Measurements from ENCODE around the gene EFNB3. TPM values are rescaled to one million over a fixed set of nuclear protein-coding genes. Genes with fewer than 3 reads are reported as not detected.

The EFNB3 gene, protein sequence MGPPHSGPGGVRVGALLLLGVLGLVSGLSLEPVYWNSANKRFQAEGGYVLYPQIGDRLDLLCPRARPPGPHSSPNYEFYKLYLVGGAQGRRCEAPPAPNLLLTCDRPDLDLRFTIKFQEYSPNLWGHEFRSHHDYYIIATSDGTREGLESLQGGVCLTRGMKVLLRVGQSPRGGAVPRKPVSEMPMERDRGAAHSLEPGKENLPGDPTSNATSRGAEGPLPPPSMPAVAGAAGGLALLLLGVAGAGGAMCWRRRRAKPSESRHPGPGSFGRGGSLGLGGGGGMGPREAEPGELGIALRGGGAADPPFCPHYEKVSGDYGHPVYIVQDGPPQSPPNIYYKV
- total RNA-seq (2014; rRNA removed; shearing (Covaris generic)): 13.1 and 16.8 TPM in 2 replicates

DNA sequence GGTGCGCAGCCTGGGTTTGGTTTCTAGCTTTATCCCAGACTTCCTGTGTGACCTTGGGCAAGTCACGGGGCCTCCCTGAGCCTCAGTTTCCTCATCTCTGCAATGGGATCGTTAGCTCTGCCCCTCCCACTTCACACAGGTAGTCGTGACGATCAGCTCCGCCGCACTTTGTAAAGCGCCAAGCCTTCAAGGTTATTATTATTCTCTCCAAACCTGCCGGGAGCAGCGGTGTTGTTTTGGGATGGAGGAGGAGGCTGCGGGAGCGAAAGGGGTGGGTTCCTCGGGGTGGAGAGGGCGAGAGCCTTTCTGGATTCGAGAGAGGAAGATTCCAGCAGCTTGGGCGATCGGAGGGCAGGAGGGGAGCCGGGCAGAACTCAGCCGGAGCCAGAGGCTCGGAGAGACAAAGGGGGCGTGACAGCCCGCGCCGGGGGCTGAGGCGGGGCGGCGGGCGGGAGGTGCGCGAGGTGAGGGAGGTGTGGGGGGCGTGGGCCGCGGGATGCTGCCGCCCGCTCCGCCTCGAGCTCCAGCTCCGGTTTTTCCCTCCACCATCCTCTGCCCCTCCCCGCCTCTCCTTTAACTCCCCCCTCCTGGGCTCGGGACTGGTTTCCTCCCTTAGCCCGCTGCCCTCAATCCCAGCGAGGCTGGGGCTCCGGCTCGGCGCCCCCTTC is at the start of gene EFNB3:
Gene EFNB3, plus strand, starts transcription at position 602 of the 668 bp plus-strand sequence. CDS start 397 bp downstream, outside the sequence.
- peak; percentile 40 for DNase-seq (ENCODE audit: low spot score)
- in situ Hi-C loops (cut with HindIII; ENCODE audit: low sequenced_read_pairs): no loop called here

DNA sequence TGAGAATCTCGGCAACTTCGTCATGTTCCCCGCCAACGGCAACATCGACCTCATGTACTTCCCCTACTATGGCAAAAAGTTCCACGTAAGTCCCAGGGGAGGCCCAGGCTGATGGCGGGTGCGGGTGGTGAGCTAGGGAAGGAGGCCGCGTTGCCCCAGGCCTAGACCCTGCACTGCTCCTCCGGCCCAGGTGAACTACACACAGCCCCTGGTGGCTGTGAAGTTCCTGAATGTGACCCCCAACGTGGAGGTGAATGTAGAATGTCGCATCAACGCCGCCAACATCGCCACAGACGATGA is 49.5 kb upstream of the EFNB3 start:
- in situ Hi-C loops (cut with HindIII; ENCODE audit: low sequenced_read_pairs): no loop called here
- DNase-seq (ENCODE audit: low spot score): no peak

DNA sequence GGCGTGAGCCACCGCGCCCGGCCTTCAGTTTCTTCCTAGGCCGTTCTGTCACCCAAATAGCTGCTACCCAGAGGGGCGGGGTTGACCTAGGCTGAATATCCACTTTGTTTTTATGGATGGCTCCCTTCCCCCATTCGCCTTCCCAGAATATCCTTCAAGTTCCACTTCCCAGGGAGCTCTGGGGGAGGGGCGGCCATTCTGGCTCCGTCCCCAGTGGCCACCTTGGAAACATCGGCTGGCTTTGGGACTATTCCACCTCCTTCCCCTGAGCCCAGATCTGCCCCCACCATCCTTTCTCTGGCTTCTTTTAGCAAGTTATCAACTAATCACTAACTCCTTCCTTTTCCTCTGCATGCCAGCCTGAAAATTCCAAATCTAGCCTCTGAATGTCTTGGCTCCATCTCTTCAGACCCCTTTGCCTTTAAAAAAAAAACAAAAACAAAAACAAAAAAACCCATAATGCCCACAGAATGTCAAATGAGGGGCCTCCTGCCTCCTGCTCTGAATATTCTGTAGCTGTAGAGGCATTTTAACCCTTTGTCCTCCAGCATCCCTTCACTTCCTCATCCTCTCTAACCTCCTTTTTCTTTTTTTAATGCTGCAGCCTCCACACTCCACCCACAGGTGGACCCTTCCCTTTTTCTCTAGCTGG is 47.9 kb upstream of the EFNB3 start:
- DNase-seq (ENCODE audit: low spot score): peak; percentile 66
- in situ Hi-C loops (cut with HindIII; ENCODE audit: low sequenced_read_pairs): no loop called here

DNA sequence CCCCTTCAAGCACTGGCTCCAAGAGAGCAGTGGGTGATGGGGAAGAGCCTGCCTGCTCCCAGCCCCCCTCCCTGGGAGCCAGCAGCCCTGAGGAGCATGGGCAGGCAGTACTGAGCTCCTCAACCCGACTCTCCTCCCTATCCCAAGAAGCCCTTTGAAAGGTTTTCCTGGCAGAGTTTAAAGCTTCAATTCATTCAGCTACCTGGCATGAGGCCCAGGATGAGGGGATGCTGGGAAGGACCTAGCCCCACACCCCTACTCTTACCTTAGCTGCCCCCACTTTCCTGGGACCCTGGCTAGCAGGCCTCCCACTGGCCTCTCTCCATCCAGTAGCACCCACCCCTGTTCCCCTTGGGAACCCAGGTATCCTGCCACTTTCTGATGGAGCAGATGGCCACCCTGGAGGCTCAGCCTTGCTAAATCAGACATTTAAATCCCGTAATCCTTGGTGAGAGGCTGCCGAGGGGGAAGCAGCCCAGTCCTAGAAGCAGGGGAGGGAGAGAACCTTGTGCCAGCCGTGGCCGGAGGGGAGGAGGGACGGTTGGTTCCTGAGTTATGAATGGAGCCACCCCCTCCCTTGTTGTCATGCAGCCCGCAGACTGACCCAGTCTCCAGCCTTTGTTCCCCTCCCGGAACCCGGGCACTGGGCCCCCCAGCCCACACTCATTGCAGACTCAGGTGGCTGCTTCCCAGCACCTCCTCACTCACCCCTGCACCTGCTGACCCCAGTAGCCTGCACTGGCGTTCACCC is 37.2 kb upstream of the EFNB3 start:
- peak; percentile 33 for DNase-seq (ENCODE audit: low spot score)
- in situ Hi-C loops (cut with HindIII; ENCODE audit: low sequenced_read_pairs): no loop called here

DNA sequence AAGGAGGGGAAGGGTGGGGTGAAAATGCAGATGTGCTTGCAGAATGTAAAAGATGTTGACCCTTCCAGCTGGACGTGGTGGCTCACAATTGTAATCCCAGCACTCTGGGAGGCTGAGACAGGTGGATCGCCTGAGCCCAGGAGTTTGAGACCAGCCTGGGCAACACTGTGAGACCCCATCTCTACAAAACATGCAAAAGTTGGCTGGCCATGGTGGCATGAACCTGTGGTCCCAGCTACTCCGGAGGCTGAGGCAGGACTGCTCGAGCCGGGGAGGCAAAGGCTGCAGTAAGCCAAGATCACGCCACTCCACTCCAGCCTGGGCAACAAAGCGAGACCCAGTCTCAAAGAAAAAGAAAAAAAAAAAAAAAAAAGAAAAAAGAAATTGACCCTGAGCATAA is 36.5 kb upstream of the EFNB3 start:
- in situ Hi-C loops (cut with HindIII; ENCODE audit: low sequenced_read_pairs): no loop called here
- DNase-seq (ENCODE audit: low spot score): no peak

DNA sequence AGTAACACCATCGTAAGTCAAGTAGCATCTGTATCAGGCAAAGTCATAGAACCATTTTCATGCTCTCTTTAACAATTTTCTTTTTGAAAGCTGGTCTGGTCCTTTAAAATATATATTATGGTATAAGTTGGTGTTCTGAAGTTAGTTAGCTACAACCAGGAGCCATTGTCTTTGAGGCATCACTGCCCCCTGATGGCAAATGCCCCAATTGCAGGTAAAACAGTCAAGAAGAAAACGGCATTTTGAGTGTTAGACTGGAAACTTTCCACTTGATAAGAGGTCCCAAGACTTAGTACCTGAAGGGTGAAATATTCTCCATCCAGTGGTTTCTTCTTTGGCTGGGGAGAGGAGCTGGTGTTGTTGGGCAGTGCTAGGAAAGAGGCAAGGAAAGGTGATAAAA is 31.8 kb upstream of the EFNB3 start:
- in situ Hi-C loops (cut with HindIII; ENCODE audit: low sequenced_read_pairs): no loop called here
- DNase-seq (ENCODE audit: low spot score): peak; percentile 19

DNA sequence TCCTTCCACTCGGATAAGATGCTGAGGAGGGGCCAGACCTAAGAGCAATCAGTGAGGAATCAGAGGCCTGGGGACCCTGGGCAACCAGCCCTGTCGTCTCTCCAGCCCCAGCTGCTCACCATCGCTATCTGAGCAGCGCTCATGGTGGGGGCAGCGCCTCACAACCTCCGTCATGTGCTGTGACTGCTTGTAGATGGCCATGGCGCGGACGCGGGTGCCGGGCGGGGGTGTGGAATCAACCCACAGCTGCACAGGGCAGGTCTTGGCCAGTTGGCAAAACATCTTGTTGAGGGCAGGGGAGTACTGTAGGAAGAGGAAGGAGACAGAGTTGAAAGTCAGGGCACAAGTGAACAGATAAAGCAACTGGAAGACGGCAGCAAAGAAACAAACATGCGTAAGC is 30.1 kb upstream of the EFNB3 start:
- in situ Hi-C loops (cut with HindIII; ENCODE audit: low sequenced_read_pairs): no loop called here
- no peak for DNase-seq (ENCODE audit: low spot score)

DNA sequence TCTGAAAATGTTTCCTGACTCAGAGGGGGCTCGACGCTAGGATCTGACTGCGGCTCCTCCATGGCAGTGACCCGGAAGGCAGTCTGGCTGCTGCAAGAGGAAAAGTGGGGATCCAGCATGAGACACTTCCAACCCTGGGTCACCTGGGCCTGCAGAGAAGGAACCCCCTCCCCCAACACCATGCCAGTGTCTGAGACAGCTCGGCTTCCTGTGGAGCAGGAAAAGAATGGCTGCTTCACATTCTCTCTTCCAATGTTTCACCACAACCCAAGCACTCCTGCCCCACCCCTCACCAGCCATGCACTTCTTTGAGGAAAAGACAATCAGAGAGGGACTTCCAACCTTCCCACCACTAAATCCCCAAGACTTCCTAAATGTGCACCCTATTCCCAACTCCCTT is 28.5 kb upstream of the EFNB3 start:
- in situ Hi-C loops (cut with HindIII; ENCODE audit: low sequenced_read_pairs): no loop called here
- no peak for DNase-seq (ENCODE audit: low spot score)

DNA sequence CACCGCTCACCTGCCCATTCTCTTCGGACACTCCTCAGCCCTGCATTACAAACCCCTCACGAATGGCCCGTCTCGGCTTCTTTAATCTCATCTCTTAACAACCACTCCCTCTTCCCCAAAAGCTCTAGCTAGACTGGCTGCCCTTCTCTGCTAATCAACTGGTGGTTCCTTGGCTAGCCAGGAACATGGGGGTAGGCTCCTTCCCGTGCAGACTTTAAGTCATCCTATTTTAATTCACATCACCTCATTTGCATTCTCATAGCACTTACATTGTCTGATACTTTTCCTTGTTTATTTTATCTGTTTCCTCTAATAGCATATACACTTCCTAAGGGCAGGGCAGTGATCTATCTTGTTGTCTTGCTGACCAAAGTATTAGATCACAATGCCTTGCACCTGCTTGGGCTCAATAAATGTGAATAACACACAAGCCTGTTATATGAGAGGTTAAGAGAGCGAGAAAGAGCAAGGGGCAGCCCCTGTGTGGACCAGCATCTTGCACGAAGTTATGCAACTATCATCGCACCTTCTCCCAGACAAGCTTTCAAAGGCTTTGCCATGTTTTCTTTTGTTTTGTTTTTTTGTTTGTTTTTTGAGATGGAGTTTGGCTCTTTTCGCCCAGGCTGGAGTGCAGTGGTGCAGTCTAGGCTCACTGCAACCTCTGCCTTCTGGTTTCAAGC is 27.5 kb upstream of the EFNB3 start:
- in situ Hi-C loops (cut with HindIII; ENCODE audit: low sequenced_read_pairs): no loop called here
- DNase-seq (ENCODE audit: low spot score): no peak

DNA sequence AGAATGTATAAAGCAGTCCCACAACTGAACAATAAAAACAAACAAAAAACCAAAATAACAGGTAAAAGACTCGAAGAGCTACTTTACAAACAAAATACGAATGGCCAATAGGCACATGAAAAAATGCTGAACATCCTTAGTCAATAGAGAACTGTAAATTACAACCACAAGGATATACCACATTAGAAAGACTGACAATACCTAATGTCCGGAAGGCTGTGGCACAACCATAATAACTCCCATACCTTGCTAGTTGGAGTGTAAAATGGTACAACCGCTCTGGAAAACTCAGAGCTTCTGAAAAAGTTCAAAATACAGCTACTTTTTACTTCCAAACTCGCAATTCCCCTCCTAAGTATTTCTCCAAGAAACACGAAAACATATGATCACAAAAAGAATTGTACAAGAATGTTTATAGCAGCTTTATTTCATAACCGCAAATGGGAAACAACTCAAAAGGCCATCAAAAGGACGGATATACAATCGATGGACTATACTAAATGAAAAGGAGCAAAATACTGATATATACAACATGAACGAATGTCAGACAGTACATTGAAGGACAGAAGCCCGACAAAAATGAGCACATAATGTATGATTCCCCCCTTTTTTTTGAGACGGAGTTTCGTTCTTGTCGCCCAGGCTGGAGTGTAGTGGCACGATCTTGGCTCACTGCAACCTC is 20.0 kb upstream of the EFNB3 start:
- peak; percentile 13 for DNase-seq (ENCODE audit: low spot score)
- in situ Hi-C loops (cut with HindIII; ENCODE audit: low sequenced_read_pairs): no loop called here

DNA sequence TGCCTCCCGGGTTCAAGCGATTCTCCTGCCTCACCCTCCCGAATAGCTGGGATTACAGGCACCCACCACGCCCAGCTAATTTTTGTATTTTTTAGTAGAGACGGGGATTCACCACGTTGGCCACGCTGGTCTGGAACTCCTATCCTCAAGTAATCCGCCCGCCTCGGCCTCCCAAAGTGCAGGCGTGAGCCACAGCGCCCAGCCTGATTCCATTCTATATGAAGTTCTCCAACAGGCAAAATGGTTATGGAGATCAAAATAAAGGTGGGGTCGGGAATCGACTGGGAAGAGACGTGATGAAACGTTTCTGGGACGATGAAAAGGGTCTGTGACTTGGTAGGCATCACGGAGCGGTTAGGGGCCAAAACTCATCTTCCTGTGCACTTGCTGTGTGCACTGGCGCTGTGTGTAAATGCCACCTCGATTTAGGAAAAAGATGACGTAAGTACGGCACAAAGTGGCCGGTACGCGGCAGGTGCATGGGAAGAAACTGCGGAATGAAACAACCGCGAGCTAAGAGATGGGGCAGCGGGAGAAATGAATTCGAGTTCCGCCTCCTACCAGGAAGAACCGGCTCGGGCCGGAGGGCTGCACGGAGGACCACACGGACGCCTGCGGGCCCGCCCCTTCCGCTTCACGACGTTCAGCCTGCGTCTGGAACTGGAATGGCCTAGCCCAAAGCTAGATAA is 19.3 kb upstream of the EFNB3 start:
- in situ Hi-C loops (cut with HindIII; ENCODE audit: low sequenced_read_pairs): no loop called here
- DNase-seq (ENCODE audit: low spot score): peak; percentile 96

DNA sequence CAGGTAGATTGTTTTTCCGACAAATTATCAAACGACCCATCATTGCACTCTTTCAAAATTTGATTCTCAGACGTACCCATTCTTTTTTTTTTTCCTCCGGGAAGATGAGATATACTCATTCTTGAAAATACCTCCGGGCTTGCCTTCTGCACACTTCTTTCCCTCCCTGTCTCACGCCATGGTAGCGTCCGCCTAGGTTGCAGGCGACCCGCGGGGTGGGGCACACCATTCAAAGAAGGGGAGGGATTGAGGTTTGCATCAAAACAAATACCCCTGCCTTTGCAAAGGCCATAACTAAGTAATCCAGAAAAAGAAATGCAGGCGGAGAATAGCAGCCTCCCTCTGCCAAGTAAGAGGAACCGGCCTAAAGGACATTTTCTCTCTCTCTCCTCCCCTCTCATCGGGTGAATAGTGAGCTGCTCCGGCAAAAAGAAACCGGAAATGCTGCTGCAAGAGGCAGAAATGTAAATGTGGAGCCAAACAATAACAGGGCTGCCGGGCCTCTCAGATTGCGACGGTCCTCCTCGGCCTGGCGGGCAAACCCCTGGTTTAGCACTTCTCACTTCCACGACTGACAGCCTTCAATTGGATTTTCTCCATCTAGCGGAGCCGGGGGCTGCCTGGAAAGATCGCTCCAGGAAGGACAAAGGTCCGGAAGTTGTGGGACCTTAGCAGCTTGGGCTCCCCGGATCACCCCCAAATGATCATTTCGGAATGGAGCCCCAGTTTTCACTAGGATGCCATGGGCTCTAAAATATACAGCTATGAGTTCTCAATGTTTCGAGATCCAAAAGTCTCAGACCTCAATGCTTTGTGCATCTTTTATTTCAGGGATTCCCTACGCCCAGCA is 18.6 kb upstream of the EFNB3 start:
- in situ Hi-C loops (cut with HindIII; ENCODE audit: low sequenced_read_pairs): no loop called here
- DNase-seq (ENCODE audit: low spot score): peak; percentile 88

DNA sequence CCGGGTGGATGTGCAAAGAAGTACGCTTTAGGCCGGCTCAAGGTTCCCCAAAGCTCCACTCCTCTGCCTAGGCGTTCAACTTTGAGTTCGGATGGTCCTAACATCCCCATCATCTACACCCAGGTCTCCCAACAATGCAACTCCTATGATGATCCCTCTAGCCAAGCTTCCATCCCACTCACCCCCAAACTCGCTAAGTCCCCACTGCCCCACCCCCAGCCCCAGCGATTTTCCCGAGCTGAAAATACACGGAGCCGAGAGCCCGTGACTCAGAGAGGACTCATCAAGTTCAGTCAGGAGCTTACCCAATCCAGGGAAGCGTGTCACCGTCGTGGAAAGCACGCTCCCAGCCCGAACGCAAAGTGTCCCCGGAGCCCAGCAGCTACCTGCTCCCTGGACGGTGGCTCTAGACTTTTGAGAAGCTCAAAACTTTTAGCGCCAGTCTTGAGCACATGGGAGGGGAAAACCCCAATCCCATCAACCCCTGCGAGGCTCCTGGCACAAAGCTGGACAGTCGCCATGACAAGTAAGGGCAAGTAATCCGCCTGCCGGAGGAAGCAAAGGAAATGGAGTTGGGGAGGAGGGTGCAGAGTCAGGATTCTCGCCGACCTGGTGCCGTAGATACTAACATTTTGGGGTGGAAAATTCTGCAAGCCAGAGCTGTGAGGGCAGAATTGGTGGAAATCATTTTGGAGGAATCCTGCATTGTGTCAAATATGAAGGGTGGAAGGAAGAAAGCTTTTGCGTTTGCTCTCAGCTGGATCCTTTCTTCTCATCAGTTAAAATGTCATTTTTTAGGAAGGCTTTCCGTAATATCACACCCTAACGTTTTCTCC is 17.7 kb upstream of the EFNB3 start, which contains the start of gene TP53:
Gene TP53, minus strand, starts transcription at position 419 of the 836 bp plus-strand sequence. CDS start 10,896 bp downstream, outside the sequence.
- in situ Hi-C loops (cut with HindIII; ENCODE audit: low sequenced_read_pairs): no loop called here
- peak; percentile 95 for DNase-seq (ENCODE audit: low spot score)

DNA sequence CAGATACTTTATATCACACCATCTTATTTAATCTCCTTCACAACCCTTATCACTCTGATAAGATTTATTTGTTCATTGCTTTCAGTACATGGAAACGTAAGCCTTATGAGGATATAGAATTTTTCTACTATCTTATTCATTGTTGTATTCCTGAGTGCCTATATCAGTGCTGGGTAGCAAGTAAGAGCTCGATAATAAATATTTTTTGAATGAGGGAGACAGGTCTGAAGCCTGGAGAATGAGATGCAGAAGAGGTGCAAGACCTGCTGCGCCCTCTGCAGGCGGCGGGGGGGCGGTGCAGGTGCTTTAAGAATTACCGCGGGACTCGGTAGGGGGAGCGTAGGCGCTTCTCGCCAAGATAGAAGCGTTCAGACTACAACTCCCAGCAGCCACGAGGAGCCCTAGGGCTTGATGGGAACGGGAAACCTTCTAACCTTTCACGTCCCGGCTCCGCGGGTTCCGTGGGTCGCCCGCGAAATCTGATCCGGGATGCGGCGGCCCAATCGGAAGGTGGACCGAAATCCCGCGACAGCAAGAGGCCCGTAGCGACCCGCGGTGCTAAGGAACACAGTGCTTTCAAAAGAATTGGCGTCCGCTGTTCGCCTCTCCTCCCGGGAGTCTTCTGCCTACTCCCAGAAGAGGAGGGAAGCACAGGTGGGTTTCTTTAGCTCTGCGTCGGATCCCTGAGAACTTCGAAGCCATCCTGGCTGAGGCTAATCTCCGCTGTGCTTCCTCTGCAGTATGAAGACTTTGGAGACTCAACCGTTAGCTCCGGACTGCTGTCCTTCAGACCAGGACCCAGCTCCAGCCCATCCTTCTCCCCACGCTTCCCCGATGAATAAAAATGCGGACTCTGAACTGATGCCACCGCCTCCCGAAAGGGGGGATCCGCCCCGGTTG is 16.8 kb upstream of the EFNB3 start, which contains the start of gene WRAP53:
Gene WRAP53, plus strand, starts transcription at position 570 of the 900 bp plus-strand sequence. Its CDS starts 172 bp downstream, at position 742.
- peak; percentile 99 for DNase-seq (ENCODE audit: low spot score)
- in situ Hi-C loops (cut with HindIII; ENCODE audit: low sequenced_read_pairs): no loop called here

DNA sequence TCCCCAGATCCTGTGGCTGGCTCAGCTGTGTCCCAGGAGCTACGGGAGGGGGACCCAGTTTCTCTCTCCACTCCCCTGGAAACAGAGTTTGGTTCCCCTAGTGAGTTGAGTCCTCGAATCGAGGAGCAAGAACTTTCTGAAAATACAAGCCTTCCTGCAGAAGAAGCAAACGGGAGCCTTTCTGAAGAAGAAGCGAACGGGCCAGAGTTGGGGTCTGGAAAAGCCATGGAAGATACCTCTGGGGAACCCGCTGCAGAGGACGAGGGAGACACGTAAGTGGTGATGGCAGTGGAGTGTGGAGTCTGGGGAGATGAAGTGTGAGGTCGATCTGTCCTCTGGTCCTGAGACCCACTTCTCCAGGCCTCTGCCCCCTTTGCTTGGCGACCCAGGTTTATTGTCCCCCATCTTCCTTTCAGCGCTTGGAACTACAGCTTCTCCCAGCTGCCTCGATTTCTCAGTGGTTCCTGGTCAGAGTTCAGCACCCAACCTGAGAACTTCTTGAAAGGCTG is 16.1 kb upstream of the EFNB3 start:
- DNase-seq (ENCODE audit: low spot score): no peak
- in situ Hi-C loops (cut with HindIII; ENCODE audit: low sequenced_read_pairs): no loop called here
